Type B pancreatic cell (in vitro differentiated cells): ENCODE measurements around the gene FYTTD1. TPM values are rescaled to one million over a fixed set of nuclear protein-coding genes. Genes with fewer than 3 reads are reported as not detected.
A peak's percentile ranks its signal among the peaks of the same experiment; 100 is the strongest.
"Not testable (repeated sequence)": the region's sequence is repeated elsewhere in the genome, so short reads cannot be mapped to it uniquely, and the experiment has no call there.

Source experiments
- DNase-seq: peaks from one replicate; pipeline ENCODE4 v3.0.0; 2021; ENCODE audit warnings: mixed read lengths; ENCODE audit not compliant: unreplicated experiment; ENCODE audit errors: extremely low spot score
- H3K27ac Mint-ChIP-seq: 2 replicates; pipeline ENCODE4 v1.8.0; 2021; ENCODE audit warnings: mild to moderate bottlenecking, mixed read lengths
- H3K27me3 Mint-ChIP-seq: 2 replicates; pipeline ENCODE4 v1.8.0; 2021; ENCODE audit warnings: mixed read lengths
- H3K36me3 Mint-ChIP-seq: 2 replicates; pipeline ENCODE4 v1.8.0; 2021; ENCODE audit warnings: mixed read lengths
- H3K4me1 Mint-ChIP-seq: one replicate; pipeline ENCODE4 v1.8.0; 2021; ENCODE audit warnings: mixed read lengths; ENCODE audit not compliant: unreplicated experiment
- H3K4me3 Mint-ChIP-seq: 2 replicates; pipeline ENCODE4 v1.8.0; 2021; ENCODE audit warnings: mild to moderate bottlenecking, mixed read lengths
- H3K9me3 Mint-ChIP-seq: 2 replicates; pipeline ENCODE4 v1.8.0; 2021; ENCODE audit warnings: mixed read lengths
- CTCF ChIP-seq: fragments of 200-600 bp; sonication (generic); conservative IDR thresholded peaks from 2 replicates; pipeline ENCODE4 v1.5.0; 2021; ENCODE audit warnings: antibody characterized with exemption, mild to moderate bottlenecking
- long read RNA-seq: library from polyadenylated mRNA; unstranded; transcript quantifications from one replicate; pipeline ENCODE4 v2.0.0, GENCODE V29; 2020
- total RNA-seq: library from RNA; stranded (reverse); gene quantifications from 2 replicates; pipeline ENCODE4 v1.2.1, GENCODE V29; 2021; ENCODE audit warnings: low replicate concordance

FYTTD1 gene
- 52.1 and 58.8 TPM in 2 replicates for total RNA-seq
- long read RNA-seq, full-length matches to known transcripts, result 122 of 162 reads
- long read RNA-seq, partial matches to known transcripts, result 27 of 162 reads
- long read RNA-seq, other reads (novel, unspliced or antisense), result 13 of 162 reads

- H3K4me1 Mint-ChIP-seq, result peaks cover 23% of the 10 kb centered on the region
- peak within 1 kb of the TSS; percentile 95 for H3K27ac Mint-ChIP-seq
- no peaks in the 10 kb centered on the region for H3K27me3 Mint-ChIP-seq
These were observed at the start of gene FYTTD1 for GRCh38 chr3:197749601-197750395. TSS of gene FYTTD1 (plus strand) at chr3:197749883. CDS start at chr3:197749972, 89 bp downstream.

GRCh38 chr3:197700095-197700494 is 49.6 kb upstream of the FYTTD1 start:
- Mint-ChIP-seq H3K27me3 (no peaks in the 10 kb centered on the region), H3K4me1 (no peaks in the 10 kb centered on the region), H3K36me3 (peaks cover 36% of the 10 kb centered on the region), H3K4me3 (no peak overlapping the region), H3K27ac (no peak overlapping the region), H3K9me3 (no peaks in the 10 kb centered on the region)
- no peak for DNase-seq
- no peak for TF ChIP-seq CTCF

More at GRCh38 chr3:197749601-197750395, at the start of gene FYTTD1:
- peak; percentile 93 for DNase-seq
- TF ChIP-seq CTCF, result peak; percentile 62
- H3K36me3 Mint-ChIP-seq, result peaks cover 2% of the 10 kb centered on the region
- no peaks in the 10 kb centered on the region for H3K9me3 Mint-ChIP-seq
- H3K4me3 Mint-ChIP-seq, result peak within 1 kb of the TSS; percentile 98

- Mint-ChIP-seq H3K27me3 (no peaks in the 10 kb centered on the region), H3K4me1 (no peaks in the 10 kb centered on the region), H3K27ac (no peak overlapping the region), H3K9me3 (no peaks in the 10 kb centered on the region), H3K36me3 (peaks cover 31% of the 10 kb centered on the region), H3K4me3 (no peak overlapping the region)
- no peak for DNase-seq
- no peak for TF ChIP-seq CTCF
These were observed 47.8 kb upstream of the FYTTD1 start for GRCh38 chr3:197701841-197702240.

- Mint-ChIP-seq H3K9me3 (no peaks in the 10 kb centered on the region), H3K4me1 (no peaks in the 10 kb centered on the region), H3K4me3 (no peak overlapping the region), H3K27me3 (no peaks in the 10 kb centered on the region), H3K36me3 (peaks cover 7% of the 10 kb centered on the region), H3K27ac (no peak overlapping the region)
- no peak for TF ChIP-seq CTCF
- no peak for DNase-seq
These were observed 43.0 kb upstream of the FYTTD1 start for GRCh38 chr3:197706658-197707057.

GRCh38 chr3:197709135-197709534 is 40.5 kb upstream of the FYTTD1 start:
- Mint-ChIP-seq H3K36me3 (peaks cover 9% of the 10 kb centered on the region), H3K4me3 (no peak overlapping the region), H3K27ac (no peak overlapping the region), H3K9me3 (no peaks in the 10 kb centered on the region), H3K4me1 (peaks cover 16% of the 10 kb centered on the region), H3K27me3 (no peaks in the 10 kb centered on the region)
- no peak for DNase-seq
- TF ChIP-seq CTCF, result no peak

- H3K9me3 Mint-ChIP-seq, H3K4me3 Mint-ChIP-seq, H3K27me3 Mint-ChIP-seq, DNase-seq: not testable (repeated sequence)
- H3K36me3 Mint-ChIP-seq, result peaks cover 12% of the 10 kb centered on the region
- H3K27ac Mint-ChIP-seq, result peak overlapping the region; percentile 83
- H3K4me1 Mint-ChIP-seq, result peaks cover 16% of the 10 kb centered on the region
These were observed 38.7 kb upstream of the FYTTD1 start for GRCh38 chr3:197710965-197711364.
